Vagina (tissue), 2 donors: ENCODE measurements around the gene EREG.

Experiments
- CTCF ChIP-seq, 3 experiments: fragments of 450-650 bp in 2 of 3; fragments of 200-600 bp in 1 of 3; sonication (generic) in 1 of 3; IDR thresholded peaks; one replicate each; pipeline ENCODE4 v1.5.1; 2017 to 2019; ENCODE audit warnings: antibody characterized with exemption in 3 of 3, mild to moderate bottlenecking in 2 of 3, moderate library complexity in 2 of 3
- POLR2A ChIP-seq, 2 donors: fragments of 450-650 bp; IDR thresholded peaks; one replicate each; pipeline ENCODE4 v1.6.1; 2017; ENCODE audit warnings: antibody characterized with exemption in 2 of 2, mild to moderate bottlenecking in 2 of 2, moderate library complexity in 2 of 2
- POLR2AphosphoS5 ChIP-seq, 2 donors: sonication (generic); formaldehyde crosslinking; IDR thresholded peaks; one replicate each; pipeline ENCODE4 v1.9.0; 2017; ENCODE audit warnings: antibody characterized with exemption in 2 of 2, mild to moderate bottlenecking in 2 of 2, low read depth in 1 of 2; ENCODE audit not compliant: insufficient read depth in 1 of 2

GRCh38 chr4:74402692-74403456, 37.9 kb downstream of the EREG start:
- TF ChIP-seq CTCF (IDR thresholded peaks at IDR 0.05) (no peak), POLR2AphosphoS5 (IDR thresholded peaks at IDR 0.05; ENCODE audit: insufficient read depth in 1 of 2, low read depth in 1 of 2) (no peak), POLR2A (IDR thresholded peaks at IDR 0.05) (no peak)
